Gastroesophageal sphincter (tissue), 3 donors: Measurements from ENCODE around the gene UBXN6.

Experiments
- CTCF ChIP-seq, 4 experiments: fragments of 200-600 bp in 2 of 4; fragments of 450-650 bp in 2 of 4; sonication (generic) in 1 of 4; IDR thresholded peaks; one replicate each; pipeline ENCODE4 v1.5.1; 2017 to 2019; ENCODE audit warnings: antibody characterized with exemption in 4 of 4, mild to moderate bottlenecking in 2 of 4, moderate library complexity in 2 of 4
- POLR2AphosphoS5 ChIP-seq: sonication (generic); formaldehyde crosslinking; IDR thresholded peaks from one replicate; pipeline ENCODE4 v1.6.1; 2017; ENCODE audit warnings: antibody characterized with exemption

- TF ChIP-seq CTCF (IDR thresholded peaks at IDR 0.05) (no peak), POLR2AphosphoS5 (no peak)
Observed at GRCh38 chr19:4434391-4434790, 23.2 kb downstream of the UBXN6 start.
